ENCODE measurements around the gene MYLK.
"Not testable (repeated sequence)": the region's sequence is repeated elsewhere in the genome, so short reads cannot be mapped to it uniquely, and the experiment has no call there.

The MYLK gene

DNA sequence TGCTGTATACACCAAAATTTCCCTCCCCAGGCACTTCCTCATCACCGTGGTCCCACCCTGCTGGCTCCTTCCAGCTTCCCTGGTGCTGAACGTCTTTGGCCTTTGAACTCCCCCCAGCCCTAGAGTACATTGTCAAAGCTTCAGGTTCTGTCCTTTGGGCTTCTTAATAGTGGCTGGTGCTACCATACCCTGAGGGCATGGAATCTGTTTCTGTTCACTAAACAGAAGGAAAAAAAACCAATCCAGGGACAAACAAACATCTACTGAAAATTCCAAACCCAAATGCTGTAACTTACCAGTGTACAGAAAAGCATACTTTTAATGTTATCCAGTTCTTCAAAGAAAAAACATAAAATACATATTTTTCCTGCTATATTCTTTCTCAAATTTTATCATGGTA is 148.7 kb downstream of the MYLK start:
- no peak overlapping the region for H3K4me3 ChIP-seq (ENCODE audit: low read depth, low read length)
- no peak for DNase-seq (ENCODE audit: low read depth)

DNA sequence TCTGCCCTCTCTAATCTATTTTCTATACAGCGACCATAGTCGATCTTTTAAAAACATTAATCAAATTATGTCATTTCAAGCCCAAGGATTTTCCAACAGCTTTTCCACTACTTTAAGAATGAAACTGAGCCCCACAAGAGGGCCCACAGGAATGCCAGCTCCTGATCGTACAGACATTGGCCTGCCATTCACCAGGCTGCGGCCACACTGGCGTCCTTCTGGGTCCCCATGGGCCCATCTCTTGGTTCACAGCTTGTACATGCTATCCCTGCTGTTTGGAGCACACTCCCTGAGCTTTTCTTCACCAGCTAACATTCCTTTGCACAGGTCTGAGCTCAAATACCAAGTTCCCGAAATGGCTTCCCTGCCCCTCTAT is 149.6 kb downstream of the MYLK start:
- no peak overlapping the region for H3K4me3 ChIP-seq (ENCODE audit: low read depth, low read length)
- DNase-seq (ENCODE audit: low read depth): no peak

DNA sequence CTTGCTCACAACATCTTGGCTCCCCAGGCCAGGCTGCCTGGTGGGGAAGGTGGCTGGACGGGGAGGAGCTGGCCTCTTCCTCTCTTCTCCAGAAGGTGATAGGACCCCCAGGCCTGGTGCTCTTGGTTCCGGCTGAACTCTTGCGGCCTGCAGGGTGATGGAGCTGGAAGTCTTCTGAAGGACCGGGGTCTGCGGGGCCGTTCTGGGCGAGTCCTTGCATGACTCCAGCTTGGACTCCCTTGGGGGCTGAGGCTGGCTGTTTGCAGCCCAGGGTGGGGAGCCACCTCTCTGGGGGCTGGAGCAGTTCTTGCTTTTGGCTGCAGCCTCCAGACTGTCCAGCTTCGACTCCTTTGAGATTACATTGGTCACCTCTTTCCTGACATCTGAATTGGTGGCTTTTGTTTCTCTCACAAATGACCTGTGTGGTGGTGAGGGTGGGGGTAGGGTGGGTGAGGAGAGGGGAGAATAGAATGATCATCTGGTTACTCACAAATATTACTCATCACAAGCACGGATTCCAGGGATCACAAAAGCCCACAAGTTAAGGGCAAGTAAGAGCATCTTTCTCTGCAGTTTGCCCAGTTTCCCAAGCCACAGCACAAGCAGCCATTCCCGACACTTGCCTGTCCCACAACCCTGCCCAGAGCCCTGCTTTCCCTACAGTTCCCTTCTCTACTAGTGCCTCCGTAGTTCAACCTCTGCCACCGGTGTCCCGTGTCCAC is 150.2 kb downstream of the MYLK start:
- H3K4me3 ChIP-seq (ENCODE audit: low read depth, low read length): no peak overlapping the region
- peak; percentile 73 for DNase-seq (ENCODE audit: low read depth)

DNA sequence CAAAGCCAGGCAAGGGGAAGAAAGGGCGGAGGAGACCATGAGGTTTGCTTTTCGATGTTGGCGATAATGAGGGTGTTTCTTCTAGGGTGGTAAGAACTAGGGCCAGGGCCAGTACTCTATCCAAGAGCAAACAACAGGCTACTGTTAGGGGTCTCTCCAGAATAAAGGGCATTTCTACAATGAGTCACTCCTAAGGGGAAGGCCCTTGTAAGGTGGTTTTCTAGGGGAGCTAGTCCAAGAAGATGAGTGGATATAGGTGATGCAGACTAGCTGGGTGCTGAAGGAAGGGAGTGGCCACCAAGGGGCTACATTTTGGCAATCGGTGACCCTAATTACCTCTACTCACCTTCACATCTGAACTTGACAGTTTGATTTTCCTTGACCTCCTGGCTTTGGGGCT is 150.8 kb downstream of the MYLK start:
- no peak for DNase-seq (ENCODE audit: low read depth)
- H3K4me3 ChIP-seq (ENCODE audit: low read depth, low read length): no peak overlapping the region

DNA sequence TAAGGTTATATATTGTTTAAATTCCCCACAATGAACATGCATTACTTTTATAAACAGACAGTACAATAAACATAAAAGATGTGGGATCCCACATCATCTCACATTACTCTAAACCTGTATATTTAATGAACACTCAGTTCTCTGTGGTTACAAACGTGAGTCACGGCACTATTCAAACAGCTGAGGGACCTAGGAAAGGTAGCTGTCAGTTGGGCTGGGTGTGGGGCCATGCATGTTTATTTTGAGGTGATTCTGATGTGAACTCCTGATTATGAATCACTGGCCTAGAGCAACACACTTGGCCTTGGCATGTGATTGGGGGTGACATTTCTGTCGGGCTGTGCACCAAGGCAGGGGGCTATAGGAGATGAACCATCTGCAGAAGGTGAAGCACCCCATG is 151.7 kb downstream of the MYLK start:
- DNase-seq (ENCODE audit: low read depth): peak; percentile 56
- no peak overlapping the region for H3K4me3 ChIP-seq (ENCODE audit: low read depth, low read length)

DNA sequence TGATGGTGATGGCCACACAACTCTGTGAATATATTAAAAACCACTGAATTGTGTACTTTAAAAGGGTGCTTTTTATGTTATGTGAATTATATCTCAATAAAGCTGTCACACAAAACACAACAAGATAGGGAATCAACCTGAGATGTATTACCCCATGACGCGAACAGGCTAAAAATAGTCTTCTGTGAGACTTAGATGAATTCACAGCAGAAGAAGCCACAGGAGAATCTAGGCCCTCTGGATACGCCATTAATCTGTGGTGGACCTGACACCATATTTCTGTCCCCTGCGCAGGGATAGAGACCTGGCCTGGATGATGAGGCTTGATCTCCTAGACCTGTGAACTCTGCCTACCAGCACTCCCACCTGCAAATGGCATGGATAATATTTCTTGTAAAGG is 153.3 kb downstream of the MYLK start:
- no peak for DNase-seq (ENCODE audit: low read depth)
- no peak overlapping the region for H3K4me3 ChIP-seq (ENCODE audit: low read depth, low read length)

DNA sequence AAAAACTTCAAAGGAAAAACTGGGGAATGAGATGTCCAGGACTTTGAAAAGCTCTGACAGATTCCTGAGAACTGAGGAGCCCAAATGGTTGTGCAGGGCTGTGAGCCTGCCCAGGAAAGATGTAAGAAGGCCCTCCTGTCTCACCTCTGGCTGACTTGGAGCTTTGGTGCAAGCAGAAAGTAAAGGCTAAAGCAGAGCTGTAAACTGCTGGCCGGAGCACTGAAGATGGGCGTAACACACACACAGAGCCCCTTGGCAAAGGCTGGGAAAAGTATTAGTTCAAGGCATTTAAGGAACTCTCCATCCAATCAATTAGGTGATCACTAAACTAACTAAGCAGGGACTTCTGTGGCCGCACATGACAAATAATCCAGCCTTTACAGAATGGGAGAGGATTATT is 155.1 kb downstream of the MYLK start:
- no peak overlapping the region for H3K4me3 ChIP-seq (ENCODE audit: low read depth, low read length)
- DNase-seq (ENCODE audit: low read depth): no peak

DNA sequence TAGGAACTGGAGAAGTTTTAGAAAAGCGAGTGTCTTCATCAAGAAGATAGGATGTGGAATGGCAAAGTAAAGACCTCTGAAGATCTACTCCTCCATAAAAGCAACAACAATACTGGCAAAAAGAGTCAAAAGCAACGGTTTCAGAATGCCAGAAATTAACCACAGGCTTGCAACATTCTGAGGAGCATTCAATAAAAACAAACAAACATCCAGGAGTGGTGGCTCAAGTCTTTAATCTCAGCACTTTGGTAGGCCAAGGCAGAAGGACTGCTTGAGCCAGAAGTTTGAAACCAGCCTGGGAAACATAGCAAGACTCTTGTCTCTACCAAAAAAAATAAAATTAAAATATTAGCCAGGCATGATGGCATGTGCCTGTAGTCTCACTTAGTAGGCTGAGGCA is 156.1 kb downstream of the MYLK start:
- DNase-seq (ENCODE audit: low read depth): no peak
- H3K4me3 ChIP-seq (ENCODE audit: low read depth, low read length): no peak overlapping the region

DNA sequence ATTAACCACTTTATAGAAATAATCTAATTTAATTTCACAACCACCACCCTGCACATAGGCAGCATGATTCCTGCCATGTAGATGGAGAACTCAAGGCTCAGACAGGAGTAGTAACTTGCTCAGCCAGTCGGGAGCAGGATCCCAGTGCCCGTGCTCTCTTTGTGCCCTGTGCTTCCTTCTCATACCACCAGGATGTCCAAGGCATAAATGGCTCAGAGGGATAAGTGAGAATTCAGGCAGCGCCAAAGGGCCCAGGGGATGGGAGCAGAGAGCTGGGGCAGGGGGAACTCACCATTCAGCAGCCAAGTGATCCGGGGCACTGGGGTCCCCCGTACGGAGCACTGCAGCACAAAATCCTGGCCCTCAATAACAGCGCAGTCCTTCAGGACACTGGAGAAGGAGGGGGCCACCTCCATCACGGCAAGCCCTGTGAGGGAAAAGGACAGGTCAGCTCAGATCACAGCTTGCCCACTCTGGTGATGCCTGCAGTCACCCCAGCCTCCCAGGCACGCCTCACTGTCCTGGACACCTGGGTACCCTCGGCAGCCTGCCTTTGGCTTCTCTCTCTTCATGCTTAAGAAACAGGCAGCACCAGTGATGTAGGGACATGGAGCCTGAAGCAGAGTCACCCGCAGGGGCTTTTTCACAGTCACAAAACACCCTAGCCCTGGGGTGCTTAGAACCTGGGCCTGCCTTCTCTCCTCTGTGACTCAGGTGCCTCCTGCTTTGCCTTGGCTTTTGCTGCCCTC is 158.3 kb downstream of the MYLK start:
- H3K4me3 ChIP-seq (ENCODE audit: low read depth, low read length): no peak overlapping the region
- DNase-seq (ENCODE audit: low read depth): no peak

DNA sequence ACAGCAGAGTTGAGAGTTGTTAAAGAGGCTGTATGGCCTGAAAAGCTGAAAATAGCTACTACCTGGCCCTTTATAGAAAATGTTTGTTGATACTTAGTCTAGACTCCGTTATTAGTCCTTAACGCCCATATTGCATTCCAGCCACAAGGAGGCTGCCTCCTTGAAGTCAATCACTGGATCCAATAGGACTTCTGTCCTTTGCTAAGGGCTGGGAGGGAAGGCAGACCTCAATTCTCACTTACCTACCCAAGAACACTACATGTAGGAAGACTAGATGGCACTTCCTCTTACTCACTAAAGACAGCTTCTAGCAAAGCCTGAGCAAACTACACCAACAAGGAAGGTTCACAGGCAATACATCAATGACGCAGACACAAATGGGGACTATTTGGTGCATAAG is 159.8 kb downstream of the MYLK start:
- no peak overlapping the region for H3K4me3 ChIP-seq (ENCODE audit: low read depth, low read length)
- DNase-seq (ENCODE audit: low read depth): no peak

DNA sequence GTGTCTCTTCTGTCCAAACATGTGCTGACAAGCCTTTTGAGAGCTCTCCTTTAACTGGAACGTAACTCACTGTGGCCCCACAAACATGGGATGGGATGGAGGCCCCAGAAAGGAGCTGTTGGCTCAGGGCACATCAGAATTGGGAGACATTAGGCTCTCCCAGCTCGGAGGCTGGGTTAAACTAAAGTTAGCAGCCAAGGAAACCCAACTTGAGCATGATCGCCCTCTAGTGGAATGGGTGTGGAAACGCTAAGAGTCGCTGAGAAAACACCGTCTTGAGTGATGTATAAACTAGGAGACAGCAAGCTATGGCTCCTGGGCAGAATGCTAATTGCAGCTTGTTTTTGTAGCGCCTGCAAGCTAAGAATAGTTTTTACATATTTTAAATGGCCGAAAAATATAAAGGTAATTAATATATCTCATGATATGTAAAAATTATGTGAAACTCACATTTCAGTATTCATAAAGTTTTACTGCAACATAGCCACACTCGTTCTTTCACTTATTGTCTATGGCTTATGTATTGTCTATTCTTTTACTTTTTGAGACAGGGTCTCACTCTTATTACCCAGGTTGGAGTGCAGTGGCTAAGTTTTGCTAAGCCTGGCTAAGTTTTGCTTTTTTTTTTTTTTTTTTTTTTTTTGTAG is 160.5 kb downstream of the MYLK start:
- no peak overlapping the region for H3K4me3 ChIP-seq (ENCODE audit: low read depth, low read length)
- DNase-seq (ENCODE audit: low read depth): no peak

DNA sequence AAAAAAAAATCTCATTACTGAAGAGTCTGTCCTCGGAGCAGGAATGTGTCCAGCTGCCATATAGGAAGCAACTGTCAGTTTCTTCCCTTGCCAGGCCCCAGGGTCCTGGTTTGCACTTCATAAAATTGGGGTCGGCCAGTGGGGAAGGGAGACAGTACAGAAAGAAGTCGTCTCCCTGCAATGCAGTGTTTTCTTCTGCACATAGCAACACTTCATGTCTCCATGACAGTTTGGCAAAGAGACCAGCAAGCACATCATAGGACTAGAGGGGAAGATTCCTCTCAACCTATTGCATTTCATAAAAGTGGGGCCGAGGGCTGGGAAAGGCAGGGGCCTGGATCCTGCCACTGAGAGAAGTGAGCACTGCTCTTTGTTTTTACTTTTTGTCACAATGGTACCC is 161.1 kb downstream of the MYLK start:
- no peak for DNase-seq (ENCODE audit: low read depth)
- H3K4me3 ChIP-seq (ENCODE audit: low read depth, low read length): no peak overlapping the region

DNA sequence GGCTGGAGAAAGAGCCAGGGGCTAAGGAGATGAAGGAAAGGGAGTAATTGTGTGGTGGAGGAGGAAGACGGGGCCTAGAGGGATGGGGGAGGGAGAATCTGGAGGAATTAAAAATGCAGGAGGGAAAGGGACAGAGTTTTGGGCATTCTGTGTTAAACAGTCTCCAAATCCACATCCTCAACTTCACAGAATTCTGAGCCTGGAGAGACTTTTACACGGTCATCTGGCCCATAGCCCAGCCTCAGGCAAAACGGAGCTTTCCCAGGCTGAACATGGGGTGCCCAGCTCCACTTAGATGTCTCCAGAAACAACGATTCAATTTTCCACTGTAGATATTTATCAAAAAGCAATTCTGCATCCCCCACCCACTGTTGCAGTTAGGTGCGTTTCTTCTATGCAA is 161.7 kb downstream of the MYLK start:
- no peak overlapping the region for H3K4me3 ChIP-seq (ENCODE audit: low read depth, low read length)
- DNase-seq (ENCODE audit: low read depth): no peak

DNA sequence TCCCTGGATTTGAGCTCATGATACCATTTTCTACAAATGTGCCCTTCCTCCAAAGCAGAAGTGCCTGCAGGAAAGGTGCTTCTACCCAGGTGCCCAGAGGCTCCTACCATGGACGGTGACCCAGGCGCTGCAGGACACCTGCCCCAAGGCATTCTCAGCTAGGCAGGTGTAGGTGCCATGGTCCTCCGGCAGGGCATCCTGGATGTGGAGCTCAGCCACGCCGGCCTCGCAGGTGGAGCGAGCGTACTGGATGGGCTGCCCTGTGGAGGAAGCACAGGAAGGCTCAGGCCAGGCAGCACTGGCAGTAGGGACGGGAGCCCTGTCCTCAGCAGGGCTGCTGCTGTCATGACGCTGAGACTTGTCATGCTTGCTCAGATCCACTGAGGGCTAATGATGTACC is 162.1 kb downstream of the MYLK start:
- no peak overlapping the region for H3K4me3 ChIP-seq (ENCODE audit: low read depth, low read length)

DNA sequence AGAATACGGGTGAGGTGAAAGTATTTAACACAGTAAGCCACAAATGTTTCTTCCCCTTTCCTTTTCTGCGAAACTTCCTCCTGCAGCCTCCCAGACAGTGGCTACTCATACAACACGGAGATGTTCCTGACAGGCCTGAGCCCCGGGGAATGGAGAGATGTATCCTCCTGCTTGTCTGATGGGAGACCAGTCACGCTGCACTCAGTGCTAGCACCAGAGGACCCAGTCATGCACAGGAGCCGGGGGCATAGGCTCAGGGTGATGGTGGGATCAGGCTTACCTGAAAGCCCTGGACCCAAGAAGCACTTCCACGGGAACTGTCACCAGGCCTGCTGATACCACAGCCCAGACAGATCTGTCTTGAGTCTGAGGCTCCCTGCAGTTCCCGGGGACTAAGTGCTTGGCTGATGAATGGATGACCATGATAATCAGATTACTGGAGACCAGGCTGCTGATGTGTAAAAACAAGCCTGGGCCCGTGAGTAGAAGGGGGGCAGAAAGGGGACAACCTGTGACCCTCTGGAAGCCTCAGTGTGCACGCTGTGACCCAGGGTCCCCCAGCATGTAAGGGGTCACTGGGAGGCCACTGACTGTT is 162.9 kb downstream of the MYLK start:
- not testable (repeated sequence) for H3K4me3 ChIP-seq (ENCODE audit: low read depth, low read length); DNase-seq (ENCODE audit: low read depth)

More for the DNA sequence above, 162.1 kb downstream of the MYLK start:
- no peak for DNase-seq (ENCODE audit: low read depth)

DNA sequence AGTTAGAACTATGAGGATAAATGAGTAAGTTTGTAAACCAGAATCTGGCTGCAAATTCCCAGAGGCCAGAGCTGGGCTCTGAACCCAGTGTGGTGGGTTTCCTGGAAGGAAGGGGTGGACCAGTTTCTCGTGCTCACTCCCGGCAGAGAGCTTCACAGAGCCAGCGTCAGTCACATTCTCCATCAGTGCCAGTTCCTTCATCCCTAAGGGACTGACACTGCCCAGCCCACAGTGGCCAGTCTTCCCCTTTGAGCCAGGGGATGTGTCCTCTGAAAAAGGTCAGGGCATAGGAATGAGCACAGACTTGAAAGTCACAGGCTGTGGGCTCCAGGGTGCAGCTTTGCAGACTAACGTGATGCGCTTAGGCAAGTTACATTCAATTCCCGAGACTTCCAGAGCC is 163.5 kb downstream of the MYLK start:
- no peak overlapping the region for H3K4me3 ChIP-seq (ENCODE audit: low read depth, low read length)
- DNase-seq (ENCODE audit: low read depth): no peak

DNA sequence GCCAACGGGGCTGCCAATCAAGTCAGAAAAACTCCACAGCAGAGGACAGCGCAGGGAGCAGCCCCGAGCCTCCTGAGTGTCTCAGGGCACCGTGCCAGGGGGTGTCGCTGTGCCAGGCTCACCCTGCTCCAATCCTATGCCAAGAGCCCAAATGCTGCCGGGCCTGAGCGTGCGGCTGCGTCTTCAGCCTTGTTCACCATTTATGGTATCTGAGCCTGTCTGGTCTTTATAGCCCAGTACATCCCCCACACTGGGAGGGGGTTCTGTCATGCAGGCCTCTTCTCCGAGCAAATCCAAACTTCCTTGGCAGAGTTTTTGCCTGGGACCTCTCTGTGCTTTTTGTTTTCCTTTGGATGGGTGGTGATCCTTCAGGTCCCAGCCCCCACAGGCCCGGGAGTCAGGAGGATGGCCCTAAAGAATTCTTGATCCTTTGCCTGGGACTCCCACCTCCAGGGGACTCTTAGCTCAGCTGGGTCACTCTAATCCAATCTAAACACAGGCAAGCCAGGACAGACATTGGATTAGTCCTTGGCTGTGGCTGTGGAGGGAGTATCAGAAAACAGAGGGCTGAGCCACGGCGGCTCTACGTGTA is 164.2 kb downstream of the MYLK start:
- DNase-seq (ENCODE audit: low read depth): no peak
- H3K4me3 ChIP-seq (ENCODE audit: low read depth, low read length): no peak overlapping the region

DNA sequence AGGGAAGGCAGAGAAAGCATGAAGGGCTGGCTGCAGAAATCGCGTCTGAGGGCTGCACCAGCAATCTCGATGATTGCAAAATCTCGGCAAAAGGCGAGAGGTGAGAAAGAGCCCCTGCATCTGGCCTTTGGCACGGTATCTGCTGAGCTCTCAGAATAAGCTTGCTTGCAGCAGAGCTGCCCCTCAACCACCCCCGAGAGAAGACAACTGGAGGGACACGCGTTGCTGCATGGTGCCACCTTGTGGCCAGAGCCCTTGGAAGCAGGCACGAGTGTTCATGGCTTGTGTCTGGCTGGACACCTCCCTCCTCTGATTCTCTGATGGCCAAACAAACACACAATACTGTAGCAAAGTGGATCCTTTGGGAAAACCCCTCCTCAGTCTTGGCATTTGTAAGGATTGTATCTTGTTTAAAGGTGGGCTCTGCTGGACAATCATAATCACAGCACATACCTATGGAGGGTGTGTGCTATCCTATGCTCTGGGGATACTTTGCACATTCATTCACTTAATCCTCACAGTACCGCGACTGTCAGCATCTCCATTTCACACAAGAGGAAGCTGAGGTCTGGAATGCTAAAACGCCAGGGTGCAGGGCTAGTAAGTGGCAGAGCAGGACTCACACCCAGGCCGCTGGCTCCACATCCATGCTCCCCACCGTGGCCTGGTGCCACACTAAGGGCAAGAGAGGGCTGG is 164.9 kb downstream of the MYLK start:
- DNase-seq (ENCODE audit: low read depth); H3K4me3 ChIP-seq (ENCODE audit: low read depth, low read length): not testable (repeated sequence)

DNA sequence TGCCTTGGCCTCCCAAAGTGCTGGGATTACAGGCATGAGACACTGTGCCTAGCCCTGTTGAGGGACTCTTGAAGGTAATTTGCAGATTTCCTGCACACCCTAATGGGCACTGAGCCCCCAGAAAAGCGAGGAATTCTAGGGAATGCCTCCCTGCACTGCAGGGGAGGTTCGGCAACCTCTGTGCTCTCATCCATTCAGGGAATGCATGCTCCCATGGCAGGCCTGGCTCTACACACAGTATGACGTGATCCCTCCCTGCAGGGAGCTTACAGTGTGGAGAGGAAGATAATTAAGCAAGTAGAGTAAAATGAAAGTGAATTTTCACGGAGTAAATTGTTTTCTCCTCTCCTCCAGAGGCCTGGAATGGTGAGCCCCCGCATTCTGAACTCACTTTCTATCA is 166.0 kb downstream of the MYLK start:
- no peak for DNase-seq (ENCODE audit: low read depth)
- H3K4me3 ChIP-seq (ENCODE audit: low read depth, low read length): no peak overlapping the region
